ENCODE measurements around the gene ADSS1. TPM values are rescaled to one million over a fixed set of nuclear protein-coding genes. Genes with fewer than 3 reads are reported as not detected.

ADSS1 gene
- polyA plus RNA-seq, 1 donor (not counting 4 experiments of a cell fraction or from before 2014, with no cell fraction given): 1.7 TPM

GRCh38 chr14:104793703-104793959 lies 69.6 kb downstream of the ADSS1 start:
- Histone ChIP-seq H4K20me1 (ENCODE audit: control insufficient read depth, extremely low read depth, insufficient read depth, low read length) (peaks cover 25% of the 10 kb centered on the region), H3K79me2 (ENCODE audit: control insufficient read depth, insufficient read depth, low read length) (peaks cover 62% of the 10 kb centered on the region), H3K4me1 (ENCODE audit: control insufficient read depth, extremely low read depth, insufficient read depth, low read length) (peaks cover 20% of the 10 kb centered on the region), H3K9ac (ENCODE audit: control insufficient read depth, extremely low read depth, insufficient read depth, low read length) (peak overlapping the region; percentile 83), H3K9me3 (ENCODE audit: control insufficient read depth, low read depth, low read length) (no peaks in the 10 kb centered on the region), H3K4me3 (ENCODE audit: control insufficient read depth in 2 of 3, extremely low read depth in 1 of 3, insufficient read depth in 2 of 3, low read depth in 1 of 3, low read length in 3 of 3) (peak overlapping the region; percentile 71 to 91 (median 87)), H3K4me2 (ENCODE audit: control insufficient read depth, extremely low read depth, insufficient read depth, low read depth, low read length) (peak overlapping the region; percentile 90), H3K36me3 (ENCODE audit: control insufficient read depth in 2 of 2, extremely low read depth in 1 of 2, insufficient read depth in 2 of 2, low read length in 2 of 2) (peaks cover 16 to 18% of the 10 kb centered on the region in 2 experiments), H2AFZ (ENCODE audit: control insufficient read depth, low read length) (no peak overlapping the region), H3K27ac (ENCODE audit: control insufficient read depth, insufficient read depth, low read length) (no peak overlapping the region), H3K9me1 (ENCODE audit: control insufficient read depth, extremely low read depth, insufficient read depth, low read length) (peaks cover 10% of the 10 kb centered on the region), H3K27me3 (ENCODE audit: control insufficient read depth, extremely low read depth, insufficient read depth, low read length) (peaks cover 13% of the 10 kb centered on the region)
- FAIRE-seq (no peak), DNase-seq (ENCODE audit: low read depth, low spot score) (no peak)
- no peak for TF ChIP-seq CTCF (optimal IDR thresholded peaks at IDR 0.05 in 1 of 3, IDR thresholded peaks at IDR 0.05 in 1 of 3, conservative IDR thresholded peaks at IDR 0.05 in 1 of 3; ENCODE audit: extremely low read depth in 1 of 3, insufficient read depth in 2 of 3, low read length in 3 of 3)
- no peak for TF ChIP-seq EZH2 (IDR thresholded peaks at IDR 0.05; ENCODE audit: low read length)
- dilution Hi-C loops (cut with MboI; ENCODE audit: extremely low pct_ligation_motif_present, low sequenced_read_pairs): no loop called here

- peaks cover 15 to 18% of the 10 kb centered on the region in 2 experiments for H3K36me3 ChIP-seq (ENCODE audit: control insufficient read depth in 2 of 2, extremely low read depth in 1 of 2, insufficient read depth in 2 of 2, low read length in 2 of 2)
- H3K4me3 ChIP-seq (ENCODE audit: control insufficient read depth in 2 of 3, extremely low read depth in 1 of 3, insufficient read depth in 2 of 3, low read depth in 1 of 3, low read length in 3 of 3): peak overlapping the region; percentile 71 to 91 (median 87)
- H3K4me2 ChIP-seq (ENCODE audit: control insufficient read depth, extremely low read depth, insufficient read depth, low read depth, low read length): peak overlapping the region; percentile 90
- FAIRE-seq (peak; percentile 73), DNase-seq (ENCODE audit: low read depth, low spot score) (peak; percentile 26)
- peaks cover 13% of the 10 kb centered on the region for H3K27me3 ChIP-seq (ENCODE audit: control insufficient read depth, extremely low read depth, insufficient read depth, low read length)
- no peaks in the 10 kb centered on the region for H3K9me3 ChIP-seq (ENCODE audit: control insufficient read depth, low read depth, low read length)
- dilution Hi-C loops (cut with MboI; ENCODE audit: extremely low pct_ligation_motif_present, low sequenced_read_pairs): no loop called here
- H4K20me1 ChIP-seq (ENCODE audit: control insufficient read depth, extremely low read depth, insufficient read depth, low read length): peaks cover 24% of the 10 kb centered on the region
- peaks cover 20% of the 10 kb centered on the region for H3K4me1 ChIP-seq (ENCODE audit: control insufficient read depth, extremely low read depth, insufficient read depth, low read length)
- peak overlapping the region; percentile 58 for H3K27ac ChIP-seq (ENCODE audit: control insufficient read depth, insufficient read depth, low read length)
- peaks cover 58% of the 10 kb centered on the region for H3K79me2 ChIP-seq (ENCODE audit: control insufficient read depth, insufficient read depth, low read length)
- H3K9me1 ChIP-seq (ENCODE audit: control insufficient read depth, extremely low read depth, insufficient read depth, low read length): peaks cover 10% of the 10 kb centered on the region
- TF ChIP-seq CTCF (optimal IDR thresholded peaks at IDR 0.05 in 1 of 3, IDR thresholded peaks at IDR 0.05 in 1 of 3, conservative IDR thresholded peaks at IDR 0.05 in 1 of 3; ENCODE audit: extremely low read depth in 1 of 3, insufficient read depth in 2 of 3, low read length in 3 of 3) (no peak), EZH2 (IDR thresholded peaks at IDR 0.05; ENCODE audit: low read length) (no peak)
- no peak overlapping the region for H2AFZ ChIP-seq (ENCODE audit: control insufficient read depth, low read length)
- peak overlapping the region; percentile 83 for H3K9ac ChIP-seq (ENCODE audit: control insufficient read depth, extremely low read depth, insufficient read depth, low read length)
Measured at GRCh38 chr14:104794099-104794498, 70.1 kb downstream of the ADSS1 start.

All from keratinocyte (primary cell).